ENCODE data around the gene IGSF9B.

The IGSF9B gene

GRCh38 chr11:133887692-133888332, 69.0 kb downstream of the IGSF9B start:
- no peak overlapping the region for H3K4me3 ChIP-seq (ENCODE audit: control insufficient read depth, low read depth, low read length)
- DNase-seq (ENCODE audit: low read depth): no peak
- no peak for TF ChIP-seq CTCF (conservative IDR thresholded peaks at IDR 0.05; ENCODE audit: control insufficient read depth, insufficient read depth, low read depth, low read length)

GRCh38 chr11:133886029-133886428, 70.7 kb downstream of the IGSF9B start:
- no peak overlapping the region for H3K4me3 ChIP-seq (ENCODE audit: control insufficient read depth, low read depth, low read length)
- no peak for TF ChIP-seq CTCF (conservative IDR thresholded peaks at IDR 0.05; ENCODE audit: control insufficient read depth, insufficient read depth, low read depth, low read length)

GRCh38 chr11:133872160-133872559, 84.6 kb downstream of the IGSF9B start:
- TF ChIP-seq CTCF (conservative IDR thresholded peaks at IDR 0.05; ENCODE audit: control insufficient read depth, insufficient read depth, low read depth, low read length): no peak

More at GRCh38 chr11:133886029-133886428, 70.7 kb downstream of the IGSF9B start:
- no peak for DNase-seq (ENCODE audit: low read depth)

GRCh38 chr11:133867456-133867855, 89.3 kb downstream of the IGSF9B start:
- DNase-seq (ENCODE audit: low read depth): no peak
- no peak overlapping the region for H3K4me3 ChIP-seq (ENCODE audit: control insufficient read depth, low read depth, low read length)
- TF ChIP-seq CTCF (conservative IDR thresholded peaks at IDR 0.05; ENCODE audit: control insufficient read depth, insufficient read depth, low read depth, low read length): no peak

More at GRCh38 chr11:133872160-133872559, 84.6 kb downstream of the IGSF9B start:
- no peak overlapping the region for H3K4me3 ChIP-seq (ENCODE audit: control insufficient read depth, low read depth, low read length)
- no peak for DNase-seq (ENCODE audit: low read depth)

GRCh38 chr11:133865466-133865865, 91.3 kb downstream of the IGSF9B start:
- no peak for DNase-seq (ENCODE audit: low read depth)
- H3K4me3 ChIP-seq (ENCODE audit: control insufficient read depth, low read depth, low read length): no peak overlapping the region
- TF ChIP-seq CTCF (conservative IDR thresholded peaks at IDR 0.05; ENCODE audit: control insufficient read depth, insufficient read depth, low read depth, low read length): no peak

- DNase-seq (ENCODE audit: low read depth): no peak
- H3K4me3 ChIP-seq (ENCODE audit: control insufficient read depth, low read depth, low read length): no peak overlapping the region
- no peak for TF ChIP-seq CTCF (conservative IDR thresholded peaks at IDR 0.05; ENCODE audit: control insufficient read depth, insufficient read depth, low read depth, low read length)
Measured at GRCh38 chr11:133864756-133865155, 92.0 kb downstream of the IGSF9B start.

All from fibroblast of mammary gland (primary cell).